Lower leg skin (tissue), 3 donors: ENCODE measurements around the gene GAS6.

Experiments
- POLR2A ChIP-seq, 2 donors: fragments of 450-650 bp; IDR thresholded peaks; one replicate each; pipeline ENCODE4 v1.6.1; 2016 to 2017; ENCODE audit warnings: antibody characterized with exemption in 2 of 2, mild to moderate bottlenecking in 1 of 2, moderate library complexity in 1 of 2
- TF ChIP-seq, protein P1 (sequence below), 3 donors: fragments of 450-650 bp; IDR thresholded peaks; one replicate each; pipeline ENCODE4 v1.5.1; 2016; ENCODE audit warnings: antibody characterized with exemption in 3 of 3, mild to moderate bottlenecking in 3 of 3, moderate library complexity in 2 of 3

- TF ChIP-seq, protein P1, sequence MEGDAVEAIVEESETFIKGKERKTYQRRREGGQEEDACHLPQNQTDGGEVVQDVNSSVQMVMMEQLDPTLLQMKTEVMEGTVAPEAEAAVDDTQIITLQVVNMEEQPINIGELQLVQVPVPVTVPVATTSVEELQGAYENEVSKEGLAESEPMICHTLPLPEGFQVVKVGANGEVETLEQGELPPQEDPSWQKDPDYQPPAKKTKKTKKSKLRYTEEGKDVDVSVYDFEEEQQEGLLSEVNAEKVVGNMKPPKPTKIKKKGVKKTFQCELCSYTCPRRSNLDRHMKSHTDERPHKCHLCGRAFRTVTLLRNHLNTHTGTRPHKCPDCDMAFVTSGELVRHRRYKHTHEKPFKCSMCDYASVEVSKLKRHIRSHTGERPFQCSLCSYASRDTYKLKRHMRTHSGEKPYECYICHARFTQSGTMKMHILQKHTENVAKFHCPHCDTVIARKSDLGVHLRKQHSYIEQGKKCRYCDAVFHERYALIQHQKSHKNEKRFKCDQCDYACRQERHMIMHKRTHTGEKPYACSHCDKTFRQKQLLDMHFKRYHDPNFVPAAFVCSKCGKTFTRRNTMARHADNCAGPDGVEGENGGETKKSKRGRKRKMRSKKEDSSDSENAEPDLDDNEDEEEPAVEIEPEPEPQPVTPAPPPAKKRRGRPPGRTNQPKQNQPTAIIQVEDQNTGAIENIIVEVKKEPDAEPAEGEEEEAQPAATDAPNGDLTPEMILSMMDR (IDR thresholded peaks at IDR 0.05), result no peak
- no peak for TF ChIP-seq POLR2A (IDR thresholded peaks at IDR 0.05)
Measured at GRCh38 chr13:113843063-113843654, 20.7 kb downstream of the GAS6 start.
